Endothelial cell of umbilical vein (primary cell): ENCODE results near the gene FRMD6. TPM values are rescaled to one million over a fixed set of nuclear protein-coding genes. Genes with fewer than 3 reads are reported as not detected.

Experiments
- BruUV-seq: library from RNA; stranded (reverse); fragments of 400-500 nt; replicated peaks from 2 replicates; lab custom pipeline; 2021; lab: Mats Ljungman, UMichigan
- CTCF ChIA-PET: fragments of 300-600, 350-600 bp; sonication (Branson Sonifier 250); formaldehyde crosslinking; loops from one replicate; lab custom pipeline; 2021; ENCODE audit warnings: antibody characterized with exemption, inconsistent platforms; lab: Charles Lee
- POLR2A ChIA-PET: fragments of 300-600, 350-600 bp; sonication (Branson Sonifier 250); formaldehyde crosslinking; loops from one replicate; lab custom pipeline; 2021; ENCODE audit warnings: antibody characterized with exemption, inconsistent platforms; lab: Charles Lee
- DNase-seq: peaks from one replicate; pipeline ENCODE4 v3.0.0-alpha.2; 2011; ENCODE audit warnings: low read depth, low spot score
- FAIRE-seq: peaks from 2 replicates; lab custom pipeline; 2011; peaks lifted over from hg19 to GRCh38; lab: Jason Lieb, UNC
- H2AFZ ChIP-seq: 2 replicates; pipeline ENCODE4 v1.6.0; 2012; ENCODE audit warnings: low read depth, low read length, control low read depth, inconsistent platforms
- H3K27ac ChIP-seq: 2 replicates; pipeline ENCODE4 v1.5.1; 2011; ENCODE audit warnings: low read depth, mild to moderate bottlenecking, control low read depth, low read length, moderate library complexity; ENCODE audit not compliant: insufficient read depth
- H3K27me3 ChIP-seq, 2 experiments: 2 replicates each; pipeline versions ENCODE4 v1.6.0 to v1.6.1; 2011; ENCODE audit warnings: low read length in 2 of 2, mixed read lengths in 1 of 2; ENCODE audit not compliant: control insufficient read depth in 2 of 2, insufficient read depth in 2 of 2
- H3K36me3 ChIP-seq, 2 experiments: 2 replicates in 1 of 2; 3 replicates in 1 of 2; pipeline ENCODE4 v1.5.1; 2011; ENCODE audit warnings: low read length in 2 of 2, mild to moderate bottlenecking in 1 of 2, moderate library complexity in 1 of 2; ENCODE audit not compliant: control insufficient read depth in 2 of 2, insufficient read depth in 2 of 2; ENCODE audit errors: extremely low read depth in 1 of 2
- H3K4me1 ChIP-seq: 3 replicates; pipeline ENCODE4 v1.5.1; 2011; ENCODE audit warnings: mild to moderate bottlenecking, low read length; ENCODE audit not compliant: control insufficient read depth, insufficient read depth; ENCODE audit errors: extremely low read depth
- H3K4me2 ChIP-seq: 2 replicates; pipeline ENCODE4 v1.6.1; 2011; ENCODE audit warnings: low read length, control low read depth, mixed read lengths; ENCODE audit not compliant: insufficient read depth
- H3K4me3 ChIP-seq, 3 experiments: fragments of 200-600 bp in 1 of 3; sonication (generic), shearing (Covaris generic) in 1 of 3; replicated peaks in 1 of 3; 2 replicates each; pipeline ENCODE4 v1.5.1; 2011 to 2016; ENCODE audit warnings: control low read depth in 3 of 3, low read length in 3 of 3, mild to moderate bottlenecking in 2 of 3, inconsistent platforms in 1 of 3, low read depth in 1 of 3, moderate library complexity in 1 of 3; ENCODE audit not compliant: insufficient read depth in 1 of 3
- H3K79me2 ChIP-seq: 2 replicates; pipeline ENCODE4 v1.6.0; 2012; ENCODE audit warnings: low read length, inconsistent platforms; ENCODE audit not compliant: control insufficient read depth, insufficient read depth
- H3K9ac ChIP-seq: replicated peaks from 2 replicates; pipeline ENCODE3; 2011; ENCODE audit warnings: low read length, control low read depth; ENCODE audit not compliant: insufficient read depth; ENCODE audit errors: extremely low read depth
- H3K9me1 ChIP-seq: replicated peaks from 3 replicates; pipeline ENCODE4 v1.6.0; 2011; ENCODE audit warnings: mild to moderate bottlenecking, low read length; ENCODE audit not compliant: control insufficient read depth, insufficient read depth; ENCODE audit errors: extremely low read depth
- H3K9me3 ChIP-seq: replicated peaks from 2 replicates; pipeline ENCODE4 v1.5.1; 2012; ENCODE audit warnings: low read length, inconsistent platforms; ENCODE audit not compliant: control insufficient read depth, insufficient read depth
- H4K20me1 ChIP-seq: replicated peaks from 2 replicates; pipeline ENCODE3; 2011; ENCODE audit warnings: mild to moderate bottlenecking, low read length; ENCODE audit not compliant: control insufficient read depth, insufficient read depth; ENCODE audit errors: extremely low read depth
- EZH2 ChIP-seq: IDR thresholded peaks from 2 replicates; pipeline ENCODE4 v1.6.1; 2012; ENCODE audit warnings: borderline replicate concordance, low read depth, mild to moderate bottlenecking, moderate library complexity, low read length, inconsistent platforms; ENCODE audit not compliant: severe bottlenecking
- FOS ChIP-seq: IDR thresholded peaks from 2 replicates; pipeline ENCODE4 v1.6.1; 2011; ENCODE audit warnings: mild to moderate bottlenecking, low read length, moderate library complexity, borderline replicate concordance; ENCODE audit not compliant: insufficient read depth
- GATA2 ChIP-seq: IDR thresholded peaks from 2 replicates; pipeline ENCODE4 v1.7.0; 2011; ENCODE audit warnings: low read depth, mild to moderate bottlenecking, moderate library complexity, mixed read lengths, low read length; ENCODE audit not compliant: insufficient read length, insufficient read depth
- JUN ChIP-seq: IDR thresholded peaks from 2 replicates; pipeline ENCODE4 v1.6.1; 2011; ENCODE audit warnings: borderline replicate concordance, low read depth; ENCODE audit not compliant: insufficient read length, insufficient read depth
- POLR2AphosphoS5 ChIP-seq: IDR thresholded peaks from 2 replicates; pipeline ENCODE4 v1.6.1; 2012; ENCODE audit warnings: low read depth, mild to moderate bottlenecking, control low read depth, low read length, moderate library complexity; ENCODE audit not compliant: insufficient read depth
- dilution Hi-C: fragments of 300-500 bp; cut with MboI; formaldehyde crosslinking; loops from one replicate; pipeline ENCODE4 v1.15.0; 2019; ENCODE audit warnings: low sequenced_read_pairs; ENCODE audit not compliant: extremely low pct_ligation_motif_present
- intact Hi-C: fragments of 100-400 bp; cut with micrococcal nuclease; formaldehyde crosslinking; loops from one replicate; pipeline ENCODE4 v1.10.0; 2022
- polyA plus RNA-seq, 4 experiments: library from polyadenylated mRNA; depleted of rRNA in 3 of 4; stranded (reverse) in 3 of 4; unstranded in 1 of 4; fragments of >200 nt; gene quantifications; 2 replicates each; pipeline versions ENCODE4 v1.2.1 to v1.2.3, GENCODE V29; 2011 to 2012; ENCODE audit warnings: missing spikeins in 1 of 4
- total RNA-seq: library from RNA; stranded (reverse); gene quantifications from 2 replicates; pipeline ENCODE4 v1.2.3, GENCODE V29; 2021
- TF ChIP-seq, protein P1 (sequence below), 2 donors: IDR thresholded peaks; 1 replicate in 1 of 2; 2 replicates in 1 of 2; pipeline ENCODE4 v1.5.1; 2011; ENCODE audit warnings: low read length in 2 of 2, mild to moderate bottlenecking in 2 of 2, moderate library complexity in 2 of 2, control low read depth in 1 of 2, inconsistent platforms in 1 of 2, low read depth in 1 of 2; ENCODE audit not compliant: insufficient read depth in 1 of 2; ENCODE audit errors: extremely low read depth in 1 of 2
- TF ChIP-seq, protein P2 (sequence below): IDR thresholded peaks from 2 replicates; pipeline ENCODE4 v1.6.1; 2011; ENCODE audit not compliant: insufficient read depth, insufficient read length

Gene FRMD6
- total and polyA plus RNA-seq, 2 donors (not counting 3 experiments of a cell fraction or from before 2014, with no cell fraction given): 69.0 to 97.1 TPM

DNA sequence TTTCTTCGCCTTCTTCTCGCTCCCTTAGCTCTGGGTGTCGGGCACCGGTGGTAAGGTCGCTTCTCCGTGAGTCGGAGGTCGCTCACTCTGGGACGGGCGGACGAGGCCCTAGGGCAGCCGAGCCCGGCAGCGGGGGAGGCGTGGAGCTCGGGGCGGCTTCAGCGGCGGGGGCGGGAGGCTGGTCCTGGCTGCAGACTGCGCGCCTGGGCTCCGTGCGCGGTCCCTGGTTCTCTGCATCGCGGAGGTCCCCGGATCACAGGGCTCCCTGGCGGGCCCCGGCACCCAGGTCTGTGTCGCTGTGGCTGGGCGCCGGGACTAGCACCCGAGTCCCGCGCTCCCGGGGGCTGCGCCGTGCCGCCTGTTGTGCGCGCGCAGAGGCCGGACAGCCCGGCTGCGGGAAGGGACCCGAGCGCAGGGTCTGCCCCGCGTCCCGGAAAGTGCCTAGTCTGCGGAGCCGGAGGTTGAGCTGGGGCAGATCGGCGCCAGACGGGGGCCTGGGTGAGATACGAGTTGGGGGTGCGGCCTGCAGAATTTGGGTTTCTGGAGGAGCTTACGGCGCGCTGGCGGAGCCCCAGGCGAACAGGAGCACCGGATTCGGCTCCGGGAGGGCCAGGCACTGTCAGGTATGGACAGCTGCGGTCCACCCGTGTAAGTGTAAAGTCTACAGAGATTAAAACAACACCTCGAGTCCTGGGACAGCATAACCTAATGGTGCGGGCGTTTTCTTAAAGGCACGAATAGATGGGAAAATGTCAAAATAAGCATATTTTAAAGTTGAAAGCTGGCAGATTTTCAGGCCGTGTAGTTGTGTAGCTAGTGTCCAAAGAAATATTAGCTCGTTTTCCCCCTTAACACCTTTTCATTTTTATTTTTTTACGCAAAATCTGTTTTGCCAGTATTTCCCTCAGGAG is 713 bp downstream of the FRMD6 start:
- no peaks in the 10 kb centered on the region for H3K27me3 ChIP-seq
- no peaks in the 10 kb centered on the region for H3K9me1 ChIP-seq
- H3K4me1 ChIP-seq: peaks cover 43% of the 10 kb centered on the region
- BruUV-seq: no TSS peak
- H3K36me3 ChIP-seq: peaks cover 0 to 3% of the 10 kb centered on the region in 2 experiments
- peak overlapping the region; percentile 89 for H3K4me2 ChIP-seq
- H3K79me2 ChIP-seq: peaks cover 77% of the 10 kb centered on the region
- peak overlapping the region; percentile 94 for H3K27ac ChIP-seq
- H3K4me3 ChIP-seq: peak overlapping the region; percentile 89 to 96 (median 93)
- peak overlapping the region; percentile 97 for H3K9ac ChIP-seq
- H3K9me3 ChIP-seq: no peaks in the 10 kb centered on the region
- DNase-seq (peak; percentile 49), FAIRE-seq (no peak)
- H2AFZ ChIP-seq: peak overlapping the region; percentile 44
- ChIA-PET CTCF (interaction anchor here (0.6 to 3.7 kb wide), 34 partner anchors 9 to 369 kb away, joined by 3 to 43 read pairs (median 4); no protein-coding TSS in a partner anchor), POLR2A (interaction anchor here (0.9 to 3.6 kb wide), 14 partner anchors 10 to 369 kb away, joined by 3 to 37 read pairs (median 4); no protein-coding TSS in a partner anchor)
- intact Hi-C loops: loop anchor here (1.0 to 10.0 kb wide), 9 partner anchors 74 to 369 kb away; partner anchors contain the start of gene RTRAF
- dilution Hi-C loops: no loop called here
- H4K20me1 ChIP-seq: no peaks in the 10 kb centered on the region
- TF ChIP-seq GATA2 (no peak), FOS (no peak), EZH2 (no peak), JUN (no peak), POLR2AphosphoS5 (peak; percentile 16)
- TF ChIP-seq, protein P1, sequence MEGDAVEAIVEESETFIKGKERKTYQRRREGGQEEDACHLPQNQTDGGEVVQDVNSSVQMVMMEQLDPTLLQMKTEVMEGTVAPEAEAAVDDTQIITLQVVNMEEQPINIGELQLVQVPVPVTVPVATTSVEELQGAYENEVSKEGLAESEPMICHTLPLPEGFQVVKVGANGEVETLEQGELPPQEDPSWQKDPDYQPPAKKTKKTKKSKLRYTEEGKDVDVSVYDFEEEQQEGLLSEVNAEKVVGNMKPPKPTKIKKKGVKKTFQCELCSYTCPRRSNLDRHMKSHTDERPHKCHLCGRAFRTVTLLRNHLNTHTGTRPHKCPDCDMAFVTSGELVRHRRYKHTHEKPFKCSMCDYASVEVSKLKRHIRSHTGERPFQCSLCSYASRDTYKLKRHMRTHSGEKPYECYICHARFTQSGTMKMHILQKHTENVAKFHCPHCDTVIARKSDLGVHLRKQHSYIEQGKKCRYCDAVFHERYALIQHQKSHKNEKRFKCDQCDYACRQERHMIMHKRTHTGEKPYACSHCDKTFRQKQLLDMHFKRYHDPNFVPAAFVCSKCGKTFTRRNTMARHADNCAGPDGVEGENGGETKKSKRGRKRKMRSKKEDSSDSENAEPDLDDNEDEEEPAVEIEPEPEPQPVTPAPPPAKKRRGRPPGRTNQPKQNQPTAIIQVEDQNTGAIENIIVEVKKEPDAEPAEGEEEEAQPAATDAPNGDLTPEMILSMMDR (IDR thresholded peaks at IDR 0.05; ENCODE audit: extremely low read depth in 1 of 2, insufficient read depth in 1 of 2, low read depth in 1 of 2, low read length in 2 of 2): no peak
- TF ChIP-seq, protein P2, sequence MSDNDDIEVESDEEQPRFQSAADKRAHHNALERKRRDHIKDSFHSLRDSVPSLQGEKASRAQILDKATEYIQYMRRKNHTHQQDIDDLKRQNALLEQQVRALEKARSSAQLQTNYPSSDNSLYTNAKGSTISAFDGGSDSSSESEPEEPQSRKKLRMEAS: no peak
